NCI-H1092 (cell line): ENCODE data around the gene UBE2O.
A peak's percentile ranks its signal among the peaks of the same experiment; 100 is the strongest.

Source experiments
- DNase-seq: peaks from one replicate; lab custom pipeline; 2025; lab: John Stamatoyannopoulos, UW

UBE2O gene

DNA sequence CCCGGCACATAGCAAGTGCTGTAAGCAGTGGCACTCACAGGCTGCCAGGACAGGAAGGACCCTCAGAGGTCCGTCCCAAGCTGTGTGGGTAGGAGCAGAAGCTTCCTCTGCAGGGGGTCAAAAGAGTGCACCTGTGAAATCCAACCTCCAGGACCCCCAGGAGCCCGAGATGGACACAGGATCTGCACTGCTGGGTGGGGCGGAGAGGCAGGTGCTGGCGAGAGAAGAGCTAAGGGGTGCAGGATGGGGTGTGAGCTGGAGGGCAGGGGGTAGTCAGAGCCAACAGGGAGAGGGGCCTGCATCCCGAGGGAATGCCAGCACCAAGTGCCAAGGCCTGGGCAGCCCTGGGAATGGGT is 13.8 kb upstream of the UBE2O start:
- DNase-seq = no peak

DNA sequence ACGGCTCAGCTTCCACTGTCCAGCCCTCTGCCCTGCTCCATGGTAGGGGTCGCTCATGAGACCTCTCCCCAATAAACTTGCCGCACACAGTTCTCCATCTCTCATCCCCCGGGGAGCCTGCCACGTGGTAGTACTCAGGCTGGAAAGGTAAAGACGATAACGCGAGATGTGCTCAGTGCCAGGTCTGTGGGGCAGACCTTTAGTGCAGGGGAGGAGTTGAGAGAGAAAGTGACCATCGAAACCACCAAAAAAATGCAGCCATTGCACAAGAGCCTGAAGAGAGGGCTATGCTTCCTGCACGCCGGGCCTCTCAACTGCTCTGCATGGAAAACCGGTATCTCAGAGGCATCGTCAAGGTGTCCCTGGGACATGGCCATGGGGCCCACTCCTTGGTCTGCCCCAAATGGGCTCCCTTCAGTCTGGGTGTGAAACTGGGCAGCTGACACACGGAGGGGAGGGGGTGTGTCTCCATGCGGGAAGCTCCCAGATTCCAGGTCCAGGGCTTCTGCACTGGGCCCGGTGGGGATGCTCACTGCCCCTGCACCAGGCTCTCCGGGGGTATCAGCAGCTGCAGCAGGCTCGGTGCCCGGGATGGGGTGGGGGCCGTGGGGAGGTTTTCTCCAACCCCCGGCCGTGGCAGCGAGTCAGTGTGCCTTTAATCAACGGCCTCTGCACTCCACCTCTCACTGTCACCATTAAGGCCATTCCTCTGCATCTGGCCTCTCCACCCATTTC is 9.8 kb upstream of the UBE2O start:
- DNase-seq = no peak

DNA sequence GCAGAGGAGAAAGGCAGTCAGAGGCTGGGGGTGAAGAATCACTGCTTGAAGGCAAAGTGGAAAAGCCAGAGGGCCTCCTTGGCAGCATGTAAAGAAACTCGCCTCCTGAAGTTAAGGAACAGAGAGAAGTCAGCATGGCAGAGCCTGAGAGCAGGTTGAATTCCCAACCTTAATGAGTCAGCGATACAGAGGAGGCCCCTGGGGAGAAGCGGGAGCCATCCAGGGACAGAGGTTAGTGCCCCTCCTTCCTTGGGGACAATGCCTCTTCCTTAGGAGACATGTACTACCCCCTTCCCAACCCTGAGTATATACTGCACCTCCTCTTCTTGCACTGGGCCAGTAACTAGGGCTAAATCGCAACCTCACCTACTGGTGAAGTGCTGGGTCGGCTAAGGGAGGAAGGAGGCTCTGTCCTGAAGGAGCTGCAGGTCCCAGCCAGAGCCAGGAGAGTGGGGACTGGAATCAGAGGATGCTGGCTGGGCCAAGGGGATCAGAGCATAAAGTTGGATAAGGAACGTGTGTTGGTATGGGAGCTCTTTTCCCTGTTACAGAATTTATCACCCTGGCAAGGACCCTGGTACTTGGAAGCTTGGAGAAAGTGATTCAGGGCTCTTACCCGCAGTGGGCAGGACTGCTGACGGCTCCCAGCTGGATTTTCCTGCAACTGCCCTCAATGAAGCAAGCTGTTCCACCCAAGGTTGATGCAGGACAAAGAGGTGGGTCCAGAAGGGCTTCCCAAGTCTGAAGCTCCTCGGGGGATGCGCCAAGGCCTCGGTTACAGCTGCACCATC is 9.0 kb upstream of the UBE2O start:
- no peak for DNase-seq

DNA sequence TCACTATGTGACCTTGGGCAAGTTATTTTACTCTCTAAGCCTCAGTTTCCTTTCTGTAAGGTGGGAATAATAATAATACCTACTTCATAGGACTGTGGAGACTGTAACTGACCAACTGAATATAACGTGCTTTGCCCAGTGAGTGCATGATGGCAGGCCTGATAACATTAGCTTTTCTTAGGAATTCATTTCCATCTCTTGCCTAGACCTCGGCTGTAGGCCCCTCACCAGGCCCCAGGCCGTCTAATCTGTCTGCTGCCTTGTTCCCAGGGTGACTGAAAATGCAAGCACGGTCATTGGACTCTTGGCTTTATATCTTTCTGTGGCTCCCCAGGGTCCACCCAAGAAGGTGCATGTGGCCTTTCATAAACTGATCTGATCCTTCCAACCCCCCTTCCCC is 6.7 kb upstream of the UBE2O start:
- no peak for DNase-seq

DNA sequence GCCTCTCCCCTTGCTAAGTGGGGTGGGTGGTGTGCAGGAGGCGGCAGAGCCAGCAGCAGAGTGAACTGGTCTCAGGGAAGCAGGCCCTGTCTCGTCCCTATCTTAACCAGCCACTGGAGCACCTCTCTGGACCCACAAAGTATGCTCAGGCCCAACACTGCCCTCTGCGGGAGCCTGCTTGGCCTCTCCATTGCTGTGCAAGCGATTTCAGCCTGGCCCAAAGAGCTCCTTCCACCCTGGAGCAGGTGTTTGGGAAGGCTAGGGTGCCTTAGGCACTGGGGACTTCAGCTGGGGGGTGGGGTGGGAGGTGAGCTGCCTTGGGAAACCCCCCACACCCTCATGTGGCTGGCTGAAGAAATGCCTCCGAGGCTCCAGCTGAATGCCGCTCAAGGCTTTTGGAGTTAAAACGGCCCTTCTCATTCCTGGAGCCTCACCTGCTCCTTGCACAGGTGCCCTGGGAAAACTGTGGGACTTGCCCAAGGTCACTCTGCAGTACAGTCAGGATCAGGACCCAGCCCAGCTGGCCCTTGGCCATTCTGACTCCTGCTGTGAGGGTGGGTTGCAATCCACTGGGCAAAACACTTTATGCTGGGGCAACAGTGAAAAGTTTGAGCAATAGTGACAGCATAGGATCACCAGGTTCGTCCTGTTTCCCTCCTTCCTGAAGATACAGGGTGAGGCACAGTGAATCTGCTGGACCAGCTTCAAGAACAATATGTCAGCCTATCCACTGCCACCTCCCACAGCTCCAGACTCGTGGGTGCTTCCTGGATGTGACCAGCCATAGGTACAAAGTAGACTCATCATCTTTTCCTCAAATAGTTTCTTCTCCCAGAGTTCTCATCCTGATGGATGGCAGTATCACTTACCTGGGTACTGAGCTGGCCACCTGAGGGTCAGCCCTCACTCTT is 5.9 kb upstream of the UBE2O start:
- DNase-seq = peak; percentile 37

DNA sequence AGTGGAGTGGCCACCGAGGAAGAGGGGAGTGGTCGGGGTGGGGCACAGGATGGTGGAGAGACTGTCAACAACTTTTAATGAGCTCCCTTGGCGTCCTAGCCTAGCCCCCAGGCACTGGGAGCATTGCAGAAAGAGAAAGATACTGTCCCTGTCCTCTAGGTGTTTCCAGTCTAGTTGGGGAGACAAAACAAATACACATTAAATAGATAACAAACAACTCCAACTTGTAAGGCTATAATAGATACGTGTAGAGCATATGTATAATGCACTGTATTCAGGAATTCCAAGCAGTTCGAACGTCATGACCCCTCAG is 435 bp upstream of the UBE2O start:
- DNase-seq = no peak

DNA sequence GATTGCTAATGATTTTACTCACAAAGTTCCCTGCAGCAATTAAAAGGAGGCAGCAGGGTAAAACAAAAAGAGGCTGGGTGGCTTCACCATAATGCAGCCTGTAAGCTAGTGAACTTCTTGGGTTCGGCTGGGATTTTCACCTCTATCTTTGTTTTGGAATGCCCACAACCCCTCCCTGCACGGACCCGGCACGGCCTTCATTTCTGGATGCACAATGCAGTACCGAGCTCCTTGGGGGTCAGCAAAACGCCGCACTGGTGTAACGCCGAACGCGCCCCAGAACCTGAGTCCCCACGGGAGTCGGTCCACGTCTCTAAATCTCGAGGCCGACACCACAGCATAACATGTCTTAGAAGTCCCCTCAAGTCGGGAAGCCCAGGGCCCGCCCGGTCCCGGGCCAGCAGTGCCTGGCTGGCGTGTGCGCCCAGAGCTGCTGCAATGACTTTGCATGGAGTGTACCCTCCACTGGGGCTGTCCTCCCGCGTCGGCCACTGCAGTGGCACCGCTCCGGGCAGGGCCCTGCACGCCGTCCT is 759 bp downstream of the UBE2O start:
- no peak for DNase-seq

DNA sequence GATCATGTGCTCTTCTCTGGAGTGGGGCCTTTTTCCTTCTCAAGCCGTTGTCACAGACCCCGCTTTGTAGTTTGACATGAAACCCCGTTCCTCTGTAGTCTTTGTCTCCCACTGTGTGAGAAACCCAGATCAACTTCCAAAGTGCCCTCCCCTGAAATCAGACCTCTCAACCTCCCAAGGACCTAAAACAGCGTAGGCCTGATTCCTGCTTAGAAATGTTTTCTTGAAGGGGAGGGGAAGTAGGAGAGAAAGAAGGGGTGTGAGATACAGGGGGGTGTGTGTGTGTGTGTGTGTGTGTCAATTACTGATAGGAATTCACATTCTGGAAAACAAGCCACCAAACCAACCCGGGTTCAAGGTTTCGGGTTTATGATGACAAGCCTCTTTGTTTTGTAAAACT is 1.4 kb downstream of the UBE2O start:
- DNase-seq = no peak

DNA sequence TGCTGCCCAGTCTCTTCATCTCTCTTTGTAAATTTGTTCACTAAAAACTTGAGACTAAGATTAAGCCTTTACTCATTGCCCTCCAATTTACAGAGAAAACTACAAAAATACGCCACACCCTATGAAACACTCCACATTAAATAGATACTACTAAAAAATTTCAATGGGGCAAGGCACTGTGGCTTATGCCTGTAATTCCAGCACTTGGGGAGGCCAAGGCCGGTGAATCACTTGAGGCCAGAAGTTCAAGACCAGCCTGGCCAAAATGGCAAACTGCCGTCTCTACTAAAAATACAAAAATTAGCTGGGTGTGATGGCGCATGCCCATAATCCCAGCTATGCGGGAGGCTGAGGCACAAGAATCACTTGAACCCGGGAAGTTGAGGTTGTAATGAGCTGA is 3.8 kb downstream of the UBE2O start:
- DNase-seq = no peak

DNA sequence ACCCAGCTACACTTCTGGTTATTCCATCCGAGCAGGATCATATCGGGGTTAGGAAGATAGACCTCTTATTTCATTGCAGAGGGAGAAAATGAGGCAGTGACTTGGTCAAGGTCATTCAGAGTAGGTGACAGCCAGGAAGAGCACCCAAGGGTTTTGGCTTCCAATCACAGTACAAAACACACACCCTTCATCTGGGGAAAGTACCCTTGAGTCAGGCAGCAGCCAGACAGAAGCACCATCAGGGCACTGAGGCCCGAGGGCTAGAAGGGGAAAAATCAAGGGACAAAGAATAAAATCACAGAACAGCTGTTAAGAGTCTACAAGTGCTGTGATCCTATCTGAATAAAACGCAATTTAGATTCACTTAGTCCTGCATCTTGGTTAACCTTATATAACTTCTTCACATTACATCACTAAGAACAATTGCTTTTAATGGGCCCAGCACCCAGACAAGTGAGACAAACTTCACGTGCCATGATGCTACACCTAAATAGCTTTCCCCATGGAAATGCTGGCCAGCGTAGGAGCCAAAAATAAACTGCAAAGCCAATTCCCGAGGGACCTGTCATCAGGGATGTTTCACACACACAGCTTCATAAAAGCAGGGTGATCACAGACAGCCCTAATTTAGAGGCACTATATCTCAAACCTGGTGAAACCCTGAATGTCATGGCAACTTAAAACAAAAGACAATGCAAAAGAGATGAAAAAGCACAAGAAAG is 4.9 kb downstream of the UBE2O start:
- DNase-seq = no peak

DNA sequence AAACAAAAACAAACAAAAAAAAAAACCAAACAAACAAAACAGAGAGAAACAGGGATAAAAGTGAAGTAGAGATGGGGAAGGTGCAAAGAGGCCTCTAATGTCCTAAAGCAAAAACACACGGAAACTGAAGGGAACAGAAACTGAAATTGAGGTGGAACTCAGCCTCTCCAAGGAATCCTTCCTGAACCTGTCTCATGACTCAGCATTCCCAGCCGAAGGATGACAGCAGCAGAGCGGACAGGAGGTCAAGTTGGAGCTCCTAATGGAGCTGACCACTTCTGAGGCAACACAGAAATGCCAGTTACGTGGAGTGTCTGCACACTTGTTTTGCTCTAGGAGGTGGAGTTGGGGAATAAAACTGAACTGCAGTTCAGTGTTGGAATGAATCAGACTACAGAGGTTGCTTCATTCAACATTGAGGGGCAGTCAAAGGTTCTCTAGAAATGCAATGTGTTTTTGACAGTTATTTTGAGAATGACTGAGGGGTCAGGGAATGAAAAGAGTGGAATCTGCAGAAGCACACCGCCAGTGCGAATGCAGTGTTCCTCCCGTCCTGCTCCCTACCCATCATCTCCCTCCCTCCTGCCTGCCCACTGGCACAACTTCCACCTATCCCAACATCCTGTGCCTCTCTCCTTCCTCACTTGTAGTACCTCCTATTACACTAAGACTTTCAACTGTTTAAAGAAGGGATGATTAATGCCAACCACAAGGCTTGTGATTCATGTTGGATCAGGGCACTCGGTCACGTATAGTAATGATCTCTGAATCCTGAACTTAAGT is 6.3 kb downstream of the UBE2O start:
- DNase-seq = no peak

DNA sequence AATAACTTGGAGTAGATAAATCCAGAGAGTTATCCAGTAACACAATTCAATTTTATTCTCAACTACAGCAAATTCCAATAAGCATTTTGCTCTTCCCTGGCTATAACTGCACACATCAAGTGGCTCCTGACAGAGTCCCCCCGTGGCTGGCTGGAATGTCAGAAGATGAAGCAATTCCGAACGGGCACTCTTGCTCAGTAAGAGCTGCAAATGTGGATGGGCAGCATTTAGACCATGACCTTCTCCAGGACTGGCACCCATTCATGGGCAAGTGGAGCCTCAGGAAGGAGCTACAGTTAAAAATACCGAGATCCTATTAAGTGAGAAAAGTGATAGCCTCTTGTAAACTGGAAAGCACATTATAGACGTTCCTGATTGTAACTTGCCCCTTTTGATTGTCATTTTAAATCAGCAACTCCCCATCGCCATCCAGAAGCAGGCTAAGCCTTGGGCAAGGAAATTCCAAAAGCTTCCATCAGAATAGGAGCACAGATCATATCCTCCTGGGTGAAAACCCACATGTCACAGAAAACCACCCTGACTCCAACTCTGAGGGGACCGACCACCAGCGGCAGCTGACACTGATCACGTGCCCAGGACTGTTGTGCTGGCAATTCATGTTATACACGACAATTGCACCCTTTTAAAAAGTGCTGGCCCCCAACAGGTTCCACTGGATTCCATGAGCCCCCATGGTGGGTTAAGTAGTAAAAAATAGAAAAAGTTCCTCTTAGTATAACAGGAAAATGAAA is 7.1 kb downstream of the UBE2O start:
- DNase-seq = no peak

DNA sequence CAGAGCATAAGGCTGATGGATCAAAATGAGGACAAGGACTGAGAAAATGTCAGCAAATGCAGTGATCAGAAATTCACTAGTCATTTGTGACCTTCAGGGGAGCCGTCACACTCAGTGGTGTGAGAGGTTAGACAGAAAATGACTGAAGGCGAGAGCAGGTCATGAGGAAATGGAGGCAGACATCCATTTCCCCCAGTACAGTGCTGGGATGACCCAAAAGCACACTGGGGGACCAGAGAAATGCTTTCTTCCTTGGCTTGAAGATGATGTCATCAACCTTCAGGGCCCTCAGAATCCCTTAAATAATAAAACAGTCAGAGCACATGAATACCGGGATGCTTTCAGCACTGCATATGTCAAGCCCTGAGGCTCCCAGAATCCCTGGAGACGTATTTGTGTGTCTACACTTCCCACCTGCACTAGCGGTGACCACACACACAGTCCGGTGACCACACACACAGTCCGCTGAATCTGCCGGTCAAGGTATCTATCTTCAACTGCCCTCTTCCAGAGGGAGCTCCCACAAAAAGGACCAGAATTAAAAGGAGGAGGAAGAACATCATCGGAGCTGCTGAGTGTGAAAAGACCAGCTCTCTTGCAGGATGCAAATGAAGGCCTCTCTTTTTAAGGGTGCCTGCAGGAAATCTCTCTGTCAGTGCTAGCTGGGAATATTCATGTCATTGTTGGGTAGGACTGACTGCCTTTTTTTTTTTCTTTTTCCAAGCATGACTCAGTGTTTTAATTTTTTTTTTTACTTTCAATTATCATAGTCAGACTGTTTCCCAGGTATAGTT is 8.2 kb downstream of the UBE2O start:
- DNase-seq = no peak

DNA sequence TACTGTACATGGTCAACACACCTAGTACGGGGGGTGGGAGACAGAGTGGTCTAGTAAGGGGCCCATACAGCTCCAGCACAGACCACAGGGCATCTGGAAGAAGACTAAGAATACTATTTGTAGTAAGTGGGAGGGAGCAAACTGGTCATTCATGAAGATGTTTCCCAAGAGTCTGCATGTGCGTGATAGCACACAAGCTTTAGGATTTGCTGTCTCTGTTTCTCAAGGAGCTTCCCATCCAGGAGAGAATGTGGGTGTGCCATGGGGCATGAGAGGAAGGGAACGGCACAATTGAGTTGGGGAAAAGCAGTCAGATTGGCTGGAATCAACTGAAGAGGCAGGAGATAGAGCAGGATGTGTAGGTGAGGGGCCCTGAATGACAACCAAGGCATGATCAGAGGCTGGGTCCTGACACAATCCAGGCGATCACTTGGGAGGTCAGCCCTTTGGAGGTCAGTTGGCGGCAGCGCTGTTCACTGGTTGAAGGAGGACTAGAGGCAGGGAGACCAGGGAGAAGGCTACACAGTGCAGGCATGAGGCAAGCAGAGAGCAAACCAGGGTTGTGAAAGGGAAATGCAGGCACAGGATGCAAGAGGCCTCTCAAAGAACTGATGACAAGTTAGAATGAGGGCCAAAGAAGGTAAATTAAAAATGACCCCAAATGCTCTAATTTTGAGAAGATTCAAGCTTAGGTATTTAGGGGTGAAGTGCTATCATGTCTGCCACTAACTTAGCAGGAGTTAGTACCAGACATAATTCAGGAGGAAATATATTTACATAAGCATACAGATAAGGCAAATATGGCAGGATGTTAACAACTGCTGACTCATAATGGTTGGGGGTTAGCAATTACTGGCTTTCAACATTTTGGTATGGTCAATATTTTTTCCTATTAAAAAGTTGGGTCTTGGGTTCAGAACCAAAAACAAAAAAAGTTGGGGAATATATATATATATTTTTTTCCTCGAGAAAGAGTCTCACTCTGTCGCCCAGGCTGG is 10.3 kb downstream of the UBE2O start:
- no peak for DNase-seq

DNA sequence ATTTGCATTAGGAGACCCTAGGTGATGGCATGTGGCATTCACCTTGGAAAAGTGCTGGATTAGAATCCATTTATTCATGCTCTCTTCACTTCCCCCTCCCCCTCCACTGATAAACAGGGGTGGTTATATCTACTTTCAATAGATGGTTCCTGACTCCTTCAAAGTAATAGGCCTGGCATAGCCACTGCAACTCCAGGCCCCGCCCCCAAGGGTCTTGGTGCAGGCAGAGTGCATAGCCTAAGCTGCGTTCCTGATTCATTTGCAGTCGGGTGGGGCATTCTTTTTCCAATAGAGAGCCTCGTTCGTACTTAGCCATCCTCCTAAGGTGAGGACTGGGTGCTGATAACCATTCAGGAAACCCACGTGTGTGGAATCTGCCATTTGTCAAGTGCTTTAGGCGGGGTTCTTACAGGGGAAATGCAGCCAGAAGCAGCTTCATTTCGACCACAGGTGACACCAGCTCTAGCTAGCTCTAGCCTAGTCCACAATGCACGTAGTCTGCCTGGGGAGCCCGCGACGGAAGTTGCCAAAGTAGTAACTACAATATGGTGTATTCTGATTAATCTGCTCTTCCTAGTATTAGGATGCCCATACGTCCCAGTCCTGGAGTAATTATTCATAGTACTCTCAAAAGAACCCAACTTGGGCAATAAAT is 11.1 kb downstream of the UBE2O start:
- no peak for DNase-seq

DNA sequence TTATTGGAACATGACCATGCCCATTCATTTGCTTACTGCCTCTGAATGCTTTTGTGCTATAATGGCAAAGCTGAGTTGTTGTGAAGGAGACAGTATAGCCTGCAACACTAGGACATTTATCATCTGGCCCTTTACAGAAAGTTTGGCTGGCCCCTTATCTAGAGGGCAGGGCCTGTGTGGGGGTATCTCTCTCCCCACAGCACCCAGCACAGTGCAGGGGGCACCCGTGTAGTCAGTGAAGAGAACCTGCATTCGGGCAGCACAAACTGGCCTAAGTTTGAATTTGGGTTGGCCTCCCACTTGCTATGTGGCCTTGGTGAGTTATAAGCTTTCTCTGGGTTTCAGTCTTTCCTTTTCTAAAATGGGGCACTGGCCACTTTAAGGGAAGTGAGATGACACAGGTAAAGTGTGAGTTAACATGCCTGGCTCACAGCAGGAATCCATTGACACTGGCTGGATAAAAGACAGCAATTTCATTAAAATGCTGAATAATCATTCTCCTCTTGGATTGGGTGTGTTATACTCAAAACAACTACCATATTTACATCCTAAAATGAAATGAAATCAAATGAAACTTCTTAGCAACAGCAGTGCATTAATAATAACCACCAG is 12.1 kb downstream of the UBE2O start:
- no peak for DNase-seq

DNA sequence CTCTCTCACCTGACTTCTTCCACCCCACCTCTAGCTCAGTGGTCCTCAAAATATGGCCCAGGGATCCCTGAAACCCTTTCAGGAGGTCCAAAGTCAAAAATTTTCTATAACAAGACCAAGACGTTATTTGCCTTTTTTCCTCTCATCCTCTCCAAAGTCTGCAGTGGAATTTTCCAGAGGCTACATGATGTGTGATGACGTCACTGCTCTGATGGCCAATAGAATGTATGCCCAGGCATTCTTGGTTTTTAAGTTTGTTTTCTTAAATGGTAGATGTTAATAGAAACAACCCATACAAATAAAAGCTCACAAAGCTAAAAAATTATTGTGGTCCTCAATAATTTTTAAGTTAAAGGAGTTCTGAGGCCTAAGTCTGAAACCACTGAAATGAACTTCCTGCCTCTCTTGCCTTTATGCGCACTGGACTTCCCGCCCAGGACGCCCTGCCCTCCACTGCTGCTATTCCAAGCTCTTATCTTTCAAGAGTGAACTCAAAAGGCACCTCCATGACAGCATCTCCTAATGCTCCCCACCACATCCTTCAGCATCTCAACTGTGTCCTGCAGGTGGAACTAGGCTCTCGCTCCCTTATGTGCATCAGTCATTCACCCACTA is 13.5 kb downstream of the UBE2O start:
- no peak for DNase-seq
